GM12878 (cell line): ENCODE results near the gene GLS. TPM values are rescaled to one million over a fixed set of nuclear protein-coding genes. Genes with fewer than 3 reads are reported as not detected.

Experiments used
- ATAC-seq: fragments of 200-7000 bp; cut with Tn5 transposase; 3 replicates; pipeline ENCODE4 v1.9.1; 2020; ENCODE audit warnings: mild to moderate bottlenecking, moderate library complexity
- BruUV-seq: library from RNA; stranded (reverse); fragments of 400-500 nt; replicated peaks from 2 replicates; lab custom pipeline; 2021; lab: Mats Ljungman, UMichigan
- CTCF ChIA-PET: fragments of 300-600 bp; sonication (Branson Sonifier 250); formaldehyde crosslinking; extraction: SDS; loops from one replicate; lab custom pipeline; 2021; ENCODE audit warnings: inconsistent platforms; lab: Yijun Ruan, JAX
- POLR2A ChIA-PET: fragments of 350-600 bp; formaldehyde crosslinking; extraction: SDS; loops from one replicate; lab custom pipeline; 2021; ENCODE audit warnings: inconsistent platforms; lab: Charles Lee
- RAD21 ChIA-PET: fragments of 300-600 bp; sonication (Branson Sonifier 250); formaldehyde crosslinking; loops from one replicate; lab custom pipeline; 2023; ENCODE audit warnings: antibody characterized with exemption; ENCODE audit not compliant: unreplicated experiment; lab: Charles Lee
- SMC1A ChIA-PET: fragments of 300-600 bp; sonication (Branson Sonifier 250); formaldehyde crosslinking; loops from one replicate; lab custom pipeline; 2023; ENCODE audit not compliant: unreplicated experiment, uncharacterized antibody; lab: Charles Lee
- DNase-seq: peaks from one replicate; pipeline ENCODE4 v3.0.0-alpha.2; 2011; ENCODE audit warnings: low read depth, low spot score
- FAIRE-seq: peaks from 3 replicates; lab custom pipeline; 2011; peaks lifted over from hg19 to GRCh38; lab: Jason Lieb, UNC
- H2AFZ ChIP-seq: 2 replicates; pipeline ENCODE4 v1.6.0; 2011; ENCODE audit warnings: low read depth, low read length, control low read depth; ENCODE audit not compliant: control insufficient read depth
- H3K27ac ChIP-seq: 2 replicates; pipeline ENCODE4 v1.5.1; 2011; ENCODE audit warnings: control low read depth; ENCODE audit not compliant: control insufficient read depth, insufficient read depth
- H3K27me3 ChIP-seq, 2 experiments: replicated peaks in 1 of 2; 2 replicates each; pipeline versions ENCODE4 v1.6.0 to v1.6.1; 2011; ENCODE audit warnings: low read length in 1 of 2; ENCODE audit not compliant: control insufficient read depth in 2 of 2, insufficient read depth in 2 of 2
- H3K36me3 ChIP-seq, 2 experiments: 2 replicates each; pipeline ENCODE4 v1.5.1; 2011; ENCODE audit warnings: low read length in 1 of 2; ENCODE audit not compliant: control insufficient read depth in 2 of 2, insufficient read depth in 2 of 2
- H3K4me1 ChIP-seq: 2 replicates; pipeline ENCODE4 v1.6.1; 2011; ENCODE audit warnings: mild to moderate bottlenecking, low read length, moderate library complexity, mixed read lengths; ENCODE audit not compliant: control insufficient read depth, insufficient read depth
- H3K4me2 ChIP-seq: 2 replicates; pipeline ENCODE4 v1.6.0; 2011; ENCODE audit warnings: control low read depth; ENCODE audit not compliant: control insufficient read depth, insufficient read depth
- H3K4me3 ChIP-seq: fragments of 200-600 bp; sonication (generic); 2 replicates; pipeline ENCODE4 v1.5.1; 2016
- H3K79me2 ChIP-seq: 2 replicates; pipeline ENCODE4 v1.6.0; 2011; ENCODE audit warnings: low read length; ENCODE audit not compliant: control insufficient read depth, insufficient read depth
- H3K9ac ChIP-seq: 2 replicates; pipeline ENCODE4 v1.8.0; 2011; ENCODE audit warnings: low read length, control low read depth, mixed read lengths; ENCODE audit not compliant: control insufficient read depth, insufficient read depth
- H3K9me3 ChIP-seq: replicated peaks from 3 replicates; pipeline ENCODE4 v1.5.1; 2011; ENCODE audit warnings: mild to moderate bottlenecking, low read length; ENCODE audit not compliant: control insufficient read depth, insufficient read depth
- H4K20me1 ChIP-seq: 2 replicates; pipeline ENCODE4 v1.6.0; 2011; ENCODE audit not compliant: control insufficient read depth, insufficient read depth
- BACH1 ChIP-seq: fragments of 450-650 bp; IDR thresholded peaks from 2 replicates; pipeline ENCODE4 v1.6.1; 2017; ENCODE audit warnings: mild to moderate bottlenecking, borderline replicate concordance
- BCL11A ChIP-seq: IDR thresholded peaks from 2 replicates; pipeline ENCODE4 v1.6.1; 2011; ENCODE audit warnings: low read depth, low read length
- CBX5 ChIP-seq: sonication (generic); IDR thresholded peaks from 2 replicates; pipeline ENCODE4 v1.6.1; 2016; ENCODE audit warnings: low read depth, moderate library complexity, mild to moderate bottlenecking, inconsistent platforms
- DPF2 ChIP-seq: fragments of 450-650 bp; IDR thresholded peaks from 2 replicates; pipeline ENCODE4 v1.6.1; 2017; ENCODE audit warnings: mild to moderate bottlenecking
- IKZF2 ChIP-seq, 2 experiments: fragments of 450-650 bp; IDR thresholded peaks; 2 replicates each; pipeline ENCODE4 v1.6.1; 2017; ENCODE audit warnings: mild to moderate bottlenecking in 2 of 2, moderate library complexity in 2 of 2
- MTA2 ChIP-seq: fragments of 450-650 bp; IDR thresholded peaks from 2 replicates; pipeline ENCODE4 v1.6.1; 2016; ENCODE audit warnings: low read depth, mild to moderate bottlenecking, moderate library complexity
- NBN ChIP-seq: fragments of 450-650 bp; IDR thresholded peaks from 2 replicates; pipeline ENCODE4 v1.6.1; 2016
- NRF1 ChIP-seq: conservative IDR thresholded peaks from 2 replicates; pipeline ENCODE4 v1.6.1; 2011; ENCODE audit warnings: mild to moderate bottlenecking, low read depth, low read length, improper control_type of control experiment
- RUNX3 ChIP-seq: IDR thresholded peaks from 2 replicates; pipeline ENCODE4 v1.6.1; 2012; ENCODE audit warnings: low read length, inconsistent platforms
- SMAD1 ChIP-seq: fragments of 450-650 bp; IDR thresholded peaks from 2 replicates; pipeline ENCODE4 v1.6.1; 2018; ENCODE audit warnings: mild to moderate bottlenecking, low read depth; ENCODE audit not compliant: partially characterized antibody
- SPI1 ChIP-seq: IDR thresholded peaks from 2 replicates; pipeline ENCODE4 v1.6.1; 2011; ENCODE audit warnings: low read depth, mild to moderate bottlenecking, low read length, moderate library complexity, borderline replicate concordance; ENCODE audit not compliant: insufficient read depth
- TARDBP ChIP-seq: IDR thresholded peaks from 2 replicates; pipeline ENCODE4 v1.6.1; 2016; ENCODE audit warnings: borderline replicate concordance
- YBX1 ChIP-seq: fragments of 450-650 bp; IDR thresholded peaks from 2 replicates; pipeline ENCODE4 v1.6.1; 2016; ENCODE audit warnings: antibody characterized with exemption
- in situ Hi-C: fragments of 300-500 bp; cut with MboI; formaldehyde crosslinking; loops from 9 replicates; pipeline ENCODE4 v1.14.3; 2018; ENCODE audit warnings: mixed read lengths
- intact Hi-C: fragments of 100-400 bp; cut with micrococcal nuclease; formaldehyde crosslinking; loops from one replicate; pipeline ENCODE4 v1.14.2; 2022; ENCODE audit not compliant: unreplicated experiment
- polyA plus RNA-seq, 11 experiments: library from polyadenylated mRNA; depleted of rRNA in 4 of 11; unstranded in 6 of 11; stranded (reverse) in 5 of 11; fragments of >200 nt; fragmentation: Nextera tagmentation in 4 of 11; fragmentation: Illumina TruSeq in 1 of 11; extraction: Ambion mirVana in 4 of 11; extraction: Trizol in 1 of 11; gene quantifications; 1 replicate in 1 of 11; 2 replicates in 10 of 11; pipeline versions ENCODE4 v1.2.1 to v1.2.3, GENCODE V29; 2011 to 2016; ENCODE audit warnings: inconsistent platforms in 2 of 11, missing spikeins in 2 of 11, low read depth in 1 of 11
- total RNA-seq, 4 experiments: library from RNA; depleted of rRNA in 3 of 4; stranded (reverse); fragments of >200 nt in 3 of 4; fragmentation: Illumina TruSeq in 1 of 4; extraction: Trizol in 1 of 4; gene quantifications; 2 replicates each; pipeline versions ENCODE4 v1.2.1 to v1.2.3, GENCODE V29; 2013 to 2021
- TF ChIP-seq, protein P1 (sequence below): fragments of 450-650 bp; IDR thresholded peaks from 2 replicates; pipeline ENCODE4 v1.6.1; 2017; ENCODE audit warnings: mild to moderate bottlenecking, moderate library complexity
- TF ChIP-seq, protein P2 (sequence below): fragments of 450-650 bp; IDR thresholded peaks from 2 replicates; pipeline ENCODE4 v1.6.1; 2017; ENCODE audit warnings: low read depth, mild to moderate bottlenecking, moderate library complexity
- TF ChIP-seq, protein P3 (sequence below): fragments of 450-650 bp; IDR thresholded peaks from 2 replicates; pipeline ENCODE4 v1.6.1; 2016; ENCODE audit warnings: mild to moderate bottlenecking

GLS gene
- total and polyA plus RNA-seq, 10 of the 15 experiments (the other 5 are each of a cell fraction or from before 2014, with no cell fraction given): 15.7 to 145 (median 70.8) TPM

DNA sequence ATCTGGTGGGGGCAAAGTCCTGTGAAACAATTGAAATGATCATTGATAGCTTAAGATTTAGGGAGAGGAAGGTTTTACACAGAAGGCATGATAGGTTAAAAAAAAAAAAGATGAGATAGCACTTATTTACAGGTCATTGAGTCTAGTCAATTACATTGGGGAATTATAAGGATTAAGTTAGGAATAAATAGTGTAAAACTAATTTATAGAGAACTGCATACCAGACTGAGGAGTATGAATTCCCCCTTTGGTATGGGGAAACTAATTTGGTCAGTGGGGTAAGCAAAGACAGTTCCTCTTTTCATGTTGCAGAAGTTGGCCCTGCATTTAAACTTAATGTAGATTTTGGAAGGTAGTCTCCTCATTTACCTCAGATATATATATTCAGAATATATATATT, 10.8 kb downstream of the GLS start:
- in situ Hi-C loops: loop anchor here (25.0 kb wide), 1 partner anchor 771 kb away; no protein-coding TSS in a partner anchor
- RAD21 ChIA-PET: interaction anchor here (1.0 to 4.3 kb wide), 4 partner anchors 8 to 128 kb away, joined by 3 to 25 read pairs (median 8); no protein-coding TSS in a partner anchor
- TF ChIP-seq, protein P1, sequence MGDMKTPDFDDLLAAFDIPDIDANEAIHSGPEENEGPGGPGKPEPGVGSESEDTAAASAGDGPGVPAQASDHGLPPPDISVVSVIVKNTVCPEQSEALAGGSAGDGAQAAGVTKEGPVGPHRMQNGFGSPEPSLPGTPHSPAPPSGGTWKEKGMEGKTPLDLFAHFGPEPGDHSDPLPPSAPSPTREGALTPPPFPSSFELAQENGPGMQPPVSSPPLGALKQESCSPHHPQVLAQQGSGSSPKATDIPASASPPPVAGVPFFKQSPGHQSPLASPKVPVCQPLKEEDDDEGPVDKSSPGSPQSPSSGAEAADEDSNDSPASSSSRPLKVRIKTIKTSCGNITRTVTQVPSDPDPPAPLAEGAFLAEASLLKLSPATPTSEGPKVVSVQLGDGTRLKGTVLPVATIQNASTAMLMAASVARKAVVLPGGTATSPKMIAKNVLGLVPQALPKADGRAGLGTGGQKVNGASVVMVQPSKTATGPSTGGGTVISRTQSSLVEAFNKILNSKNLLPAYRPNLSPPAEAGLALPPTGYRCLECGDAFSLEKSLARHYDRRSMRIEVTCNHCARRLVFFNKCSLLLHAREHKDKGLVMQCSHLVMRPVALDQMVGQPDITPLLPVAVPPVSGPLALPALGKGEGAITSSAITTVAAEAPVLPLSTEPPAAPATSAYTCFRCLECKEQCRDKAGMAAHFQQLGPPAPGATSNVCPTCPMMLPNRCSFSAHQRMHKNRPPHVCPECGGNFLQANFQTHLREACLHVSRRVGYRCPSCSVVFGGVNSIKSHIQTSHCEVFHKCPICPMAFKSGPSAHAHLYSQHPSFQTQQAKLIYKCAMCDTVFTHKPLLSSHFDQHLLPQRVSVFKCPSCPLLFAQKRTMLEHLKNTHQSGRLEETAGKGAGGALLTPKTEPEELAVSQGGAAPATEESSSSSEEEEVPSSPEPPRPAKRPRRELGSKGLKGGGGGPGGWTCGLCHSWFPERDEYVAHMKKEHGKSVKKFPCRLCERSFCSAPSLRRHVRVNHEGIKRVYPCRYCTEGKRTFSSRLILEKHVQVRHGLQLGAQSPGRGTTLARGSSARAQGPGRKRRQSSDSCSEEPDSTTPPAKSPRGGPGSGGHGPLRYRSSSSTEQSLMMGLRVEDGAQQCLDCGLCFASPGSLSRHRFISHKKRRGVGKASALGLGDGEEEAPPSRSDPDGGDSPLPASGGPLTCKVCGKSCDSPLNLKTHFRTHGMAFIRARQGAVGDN: no peak
- peak; percentile 75 for TF ChIP-seq MTA2
- TF ChIP-seq SMAD1: peak; percentile 24
- TF ChIP-seq IKZF2 (IDR thresholded peaks at IDR 0.05): peak; percentile 54 to 68; a peak in 3 of 4 replicates
- no peak for TF ChIP-seq NRF1
- TF ChIP-seq, protein P2, sequence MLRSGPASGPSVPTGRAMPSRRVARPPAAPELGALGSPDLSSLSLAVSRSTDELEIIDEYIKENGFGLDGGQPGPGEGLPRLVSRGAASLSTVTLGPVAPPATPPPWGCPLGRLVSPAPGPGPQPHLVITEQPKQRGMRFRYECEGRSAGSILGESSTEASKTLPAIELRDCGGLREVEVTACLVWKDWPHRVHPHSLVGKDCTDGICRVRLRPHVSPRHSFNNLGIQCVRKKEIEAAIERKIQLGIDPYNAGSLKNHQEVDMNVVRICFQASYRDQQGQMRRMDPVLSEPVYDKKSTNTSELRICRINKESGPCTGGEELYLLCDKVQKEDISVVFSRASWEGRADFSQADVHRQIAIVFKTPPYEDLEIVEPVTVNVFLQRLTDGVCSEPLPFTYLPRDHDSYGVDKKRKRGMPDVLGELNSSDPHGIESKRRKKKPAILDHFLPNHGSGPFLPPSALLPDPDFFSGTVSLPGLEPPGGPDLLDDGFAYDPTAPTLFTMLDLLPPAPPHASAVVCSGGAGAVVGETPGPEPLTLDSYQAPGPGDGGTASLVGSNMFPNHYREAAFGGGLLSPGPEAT: peak; percentile 88
- TF ChIP-seq, protein P3, sequence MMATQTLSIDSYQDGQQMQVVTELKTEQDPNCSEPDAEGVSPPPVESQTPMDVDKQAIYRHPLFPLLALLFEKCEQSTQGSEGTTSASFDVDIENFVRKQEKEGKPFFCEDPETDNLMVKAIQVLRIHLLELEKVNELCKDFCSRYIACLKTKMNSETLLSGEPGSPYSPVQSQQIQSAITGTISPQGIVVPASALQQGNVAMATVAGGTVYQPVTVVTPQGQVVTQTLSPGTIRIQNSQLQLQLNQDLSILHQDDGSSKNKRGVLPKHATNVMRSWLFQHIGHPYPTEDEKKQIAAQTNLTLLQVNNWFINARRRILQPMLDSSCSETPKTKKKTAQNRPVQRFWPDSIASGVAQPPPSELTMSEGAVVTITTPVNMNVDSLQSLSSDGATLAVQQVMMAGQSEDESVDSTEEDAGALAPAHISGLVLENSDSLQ: no peak
- TF ChIP-seq CBX5: no peak
- 0 out of 2 replicates have a peak, but pooled peaks have one; percentile 35 for TF ChIP-seq BCL11A
- TF ChIP-seq SPI1: peak; percentile 97
- peak; percentile 49; the same call in 1 of the 2 replicates for TF ChIP-seq NBN
- TF ChIP-seq DPF2: peak; percentile 47; the same call in 1 of the 2 replicates
- no peak for TF ChIP-seq TARDBP
- no peak for TF ChIP-seq YBX1
- peak; percentile 44; the same call in 1 of the 2 replicates for TF ChIP-seq BACH1
- TF ChIP-seq RUNX3: peak; percentile 46; the same call in 1 of the 2 replicates
- TF ChIP-seq, all 136 proteins: peak for 10
- POLR2A ChIA-PET: interaction anchor here (2.3 to 5.5 kb wide), 2 partner anchors 10 to 129 kb away, joined by 8 to 41 read pairs; partner anchors contain the start of gene GLS
- no peaks in the 10 kb centered on the region for H3K27me3 ChIP-seq
- peaks cover 0 to 18% of the 10 kb centered on the region in 2 experiments; a peak in 2 of 4 replicates for H3K36me3 ChIP-seq
- peak; percentile 68 for ATAC-seq
- CTCF ChIA-PET: interaction anchor here (1.4 to 4.5 kb wide), 3 partner anchors 10 to 111 kb away, joined by 3 to 19 read pairs (median 12); partner anchors contain the start of gene GLS
- peak overlapping the region; percentile 31 for H3K4me2 ChIP-seq
- peaks cover 28% of the 10 kb centered on the region for H3K4me1 ChIP-seq
- no peak overlapping the region for H3K9ac ChIP-seq
- peak overlapping the region; percentile 51; the same call in 1 of the 2 replicates for H3K4me3 ChIP-seq
- H2AFZ ChIP-seq: no peak overlapping the region
- peak; percentile 69 for FAIRE-seq
- peak overlapping the region; percentile 62; the same call in 1 of the 2 replicates for H3K27ac ChIP-seq
- SMC1A ChIA-PET: interaction anchor here (0.7 to 4.9 kb wide), 7 partner anchors 9 to 309 kb away, joined by 3 to 31 read pairs (median 6); no protein-coding TSS in a partner anchor
- peaks cover 85% of the 10 kb centered on the region for H3K79me2 ChIP-seq
- intact Hi-C loops: no loop called here
- H3K9me3 ChIP-seq: no peaks in the 10 kb centered on the region
- DNase-seq: peak; percentile 23
- BruUV-seq: no TSS peak
- H4K20me1 ChIP-seq: no peaks in the 10 kb centered on the region; the same call in 1 of the 2 replicates
